ENCODE measurements around the gene RANGRF.

RANGRF gene

DNA sequence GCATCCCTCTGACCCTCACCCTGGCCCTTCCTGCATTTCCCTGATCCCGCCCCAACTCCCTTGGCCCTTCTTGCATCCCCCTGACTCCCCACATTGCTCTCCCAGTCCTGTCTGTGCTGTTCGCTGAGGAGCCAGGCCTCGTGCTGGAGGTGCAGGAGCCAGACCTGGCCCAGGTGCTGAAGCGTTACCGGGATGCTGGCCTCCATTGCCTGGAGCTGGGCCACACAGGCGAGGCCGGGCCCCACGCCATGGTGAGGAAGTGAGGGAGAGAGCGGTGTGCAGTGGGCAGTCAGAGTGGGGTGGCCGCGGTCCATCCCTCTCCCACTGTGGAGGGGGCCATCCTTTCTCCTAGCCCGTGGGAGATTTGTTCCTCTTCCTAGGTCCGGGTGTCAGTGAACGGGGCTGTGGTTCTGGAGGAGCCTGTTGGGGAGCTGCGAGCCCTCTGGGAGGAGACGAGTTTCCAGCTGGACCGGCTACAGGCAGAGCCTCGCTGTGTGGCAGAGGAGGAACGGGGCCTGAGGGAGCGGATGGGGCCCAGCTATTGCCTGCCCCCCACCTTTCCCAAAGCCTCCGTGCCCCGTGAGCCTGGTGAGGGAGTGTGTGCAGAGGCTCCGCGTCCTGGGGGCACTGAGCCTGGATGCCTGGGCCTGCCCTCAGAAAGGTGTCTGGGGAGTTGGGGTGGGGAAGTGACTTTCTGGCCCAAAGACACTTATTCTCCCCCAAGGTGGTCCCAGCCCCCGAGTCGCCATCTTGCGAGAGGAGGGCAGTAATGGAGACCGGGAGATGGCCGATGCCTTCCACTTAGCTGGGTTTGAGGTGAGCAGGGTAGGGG lies 21.6 kb upstream of the RANGRF start:
- H3K27ac ChIP-seq: no peak overlapping the region
- TF ChIP-seq, protein P1, sequence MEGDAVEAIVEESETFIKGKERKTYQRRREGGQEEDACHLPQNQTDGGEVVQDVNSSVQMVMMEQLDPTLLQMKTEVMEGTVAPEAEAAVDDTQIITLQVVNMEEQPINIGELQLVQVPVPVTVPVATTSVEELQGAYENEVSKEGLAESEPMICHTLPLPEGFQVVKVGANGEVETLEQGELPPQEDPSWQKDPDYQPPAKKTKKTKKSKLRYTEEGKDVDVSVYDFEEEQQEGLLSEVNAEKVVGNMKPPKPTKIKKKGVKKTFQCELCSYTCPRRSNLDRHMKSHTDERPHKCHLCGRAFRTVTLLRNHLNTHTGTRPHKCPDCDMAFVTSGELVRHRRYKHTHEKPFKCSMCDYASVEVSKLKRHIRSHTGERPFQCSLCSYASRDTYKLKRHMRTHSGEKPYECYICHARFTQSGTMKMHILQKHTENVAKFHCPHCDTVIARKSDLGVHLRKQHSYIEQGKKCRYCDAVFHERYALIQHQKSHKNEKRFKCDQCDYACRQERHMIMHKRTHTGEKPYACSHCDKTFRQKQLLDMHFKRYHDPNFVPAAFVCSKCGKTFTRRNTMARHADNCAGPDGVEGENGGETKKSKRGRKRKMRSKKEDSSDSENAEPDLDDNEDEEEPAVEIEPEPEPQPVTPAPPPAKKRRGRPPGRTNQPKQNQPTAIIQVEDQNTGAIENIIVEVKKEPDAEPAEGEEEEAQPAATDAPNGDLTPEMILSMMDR (conservative IDR thresholded peaks at IDR 0.05): no peak
- no peak for TF ChIP-seq ZFX (IDR thresholded peaks at IDR 0.05)

DNA sequence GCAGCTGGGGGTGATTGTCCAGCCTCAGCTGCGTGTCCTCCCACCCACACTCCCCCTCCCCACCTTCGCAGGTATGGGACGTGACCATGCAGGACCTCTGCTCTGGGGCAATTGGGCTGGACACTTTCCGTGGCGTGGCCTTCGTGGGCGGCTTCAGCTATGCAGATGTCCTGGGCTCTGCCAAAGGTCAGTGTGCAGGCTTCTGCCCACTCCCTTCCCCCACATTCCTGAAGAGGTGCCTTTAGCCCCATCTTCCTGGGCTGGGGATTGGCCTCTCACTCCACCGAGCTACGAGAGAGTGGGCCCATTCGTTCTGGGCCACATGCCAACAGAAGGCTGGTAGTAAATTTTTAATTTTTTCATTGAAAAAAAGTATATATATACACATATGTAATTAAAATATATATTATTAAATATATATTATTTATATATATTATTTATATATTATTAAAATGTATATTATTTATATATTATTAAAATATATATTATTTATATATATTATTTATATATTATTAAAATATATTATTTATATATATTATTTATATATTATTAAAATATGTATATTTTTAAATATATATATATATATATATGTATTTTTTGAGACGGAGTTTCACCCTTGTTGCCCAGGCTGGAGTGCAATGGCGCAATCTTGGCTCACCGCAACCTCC lies 20.9 kb upstream of the RANGRF start:
- TF ChIP-seq ZFX (IDR thresholded peaks at IDR 0.05): no peak
- TF ChIP-seq, protein P1 (conservative IDR thresholded peaks at IDR 0.05): no peak
- no peak overlapping the region for H3K27ac ChIP-seq

DNA sequence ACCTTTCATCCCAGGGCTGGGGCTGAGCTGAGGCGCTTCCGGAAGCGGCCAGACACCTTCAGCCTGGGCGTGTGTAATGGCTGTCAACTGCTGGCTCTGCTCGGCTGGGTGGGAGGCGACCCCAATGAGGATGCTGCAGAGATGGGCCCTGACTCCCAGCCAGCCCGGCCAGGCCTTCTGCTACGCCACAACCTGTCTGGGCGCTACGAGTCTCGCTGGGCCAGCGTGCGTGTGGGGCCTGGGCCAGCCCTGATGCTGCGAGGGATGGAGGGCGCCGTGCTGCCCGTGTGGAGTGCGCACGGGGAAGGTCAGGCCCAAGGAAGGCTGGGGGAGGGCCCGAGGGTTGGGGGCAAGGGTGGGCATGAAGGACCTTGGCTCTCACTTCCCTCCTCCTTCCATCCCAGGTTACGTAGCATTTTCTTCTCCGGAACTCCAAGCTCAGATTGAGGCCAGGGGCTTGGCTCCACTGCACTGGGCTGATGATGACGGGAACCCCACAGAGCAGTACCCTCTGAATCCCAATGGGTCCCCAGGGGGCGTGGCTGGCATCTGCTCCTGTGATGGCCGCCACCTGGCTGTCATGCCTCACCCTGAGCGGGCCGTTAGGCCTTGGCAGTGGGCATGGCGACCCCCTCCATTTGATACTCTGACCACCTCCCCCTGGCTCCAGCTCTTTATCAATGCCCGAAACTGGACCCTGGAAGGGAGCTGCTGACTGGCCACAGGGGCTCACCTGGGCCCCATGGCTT lies 19.7 kb upstream of the RANGRF start:
- no peak overlapping the region for H3K27ac ChIP-seq
- TF ChIP-seq, protein P1 (conservative IDR thresholded peaks at IDR 0.05): no peak
- TF ChIP-seq ZFX (IDR thresholded peaks at IDR 0.05): no peak

DNA sequence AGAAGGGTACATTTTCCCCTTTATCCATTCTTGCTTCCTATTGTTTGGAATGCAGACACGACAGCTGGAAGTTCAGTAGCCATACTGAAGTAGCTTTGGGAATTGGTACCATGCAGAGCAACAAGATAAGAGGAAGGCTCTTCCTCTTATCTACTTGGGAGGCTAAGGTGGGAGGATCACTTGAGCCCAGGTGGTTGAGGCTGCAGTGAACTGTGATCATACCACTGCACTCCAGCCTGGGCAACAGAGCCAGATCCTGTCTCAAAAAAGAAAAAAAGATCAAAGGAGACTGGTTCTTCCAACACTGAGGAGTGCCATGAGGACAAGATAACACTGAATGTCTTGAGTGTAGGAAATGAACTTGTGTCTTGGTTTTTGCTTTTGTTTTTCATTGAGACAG lies 16.0 kb upstream of the RANGRF start:
- no peak overlapping the region for H3K27ac ChIP-seq

DNA sequence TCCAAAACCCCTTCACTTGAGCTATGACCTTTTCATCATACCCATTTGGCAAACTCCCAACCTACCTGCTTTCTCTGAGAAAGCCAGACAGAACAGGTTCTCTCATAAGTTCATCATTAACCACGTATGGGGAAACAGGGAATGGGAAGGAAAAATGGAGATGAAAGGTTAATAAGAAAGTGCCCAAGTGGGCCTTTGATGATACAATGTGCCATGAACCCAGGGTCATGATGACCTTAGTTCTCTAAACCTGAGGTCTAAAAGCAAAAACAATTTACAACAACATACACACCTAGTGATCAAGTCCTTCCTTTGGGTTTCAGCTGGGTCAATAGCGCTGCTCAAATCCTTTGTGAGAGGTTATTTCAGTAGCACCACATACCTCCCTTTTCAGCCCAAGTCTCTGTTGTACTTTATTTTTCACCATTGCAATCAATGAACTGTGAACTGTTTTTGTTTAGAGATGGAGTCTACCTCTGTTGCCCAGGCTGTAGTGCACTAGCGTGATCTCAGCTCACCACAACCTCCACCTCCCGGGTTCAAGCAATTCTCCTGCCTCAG lies 14.5 kb upstream of the RANGRF start:
- no peak for TF ChIP-seq ZFX (IDR thresholded peaks at IDR 0.05)
- TF ChIP-seq, protein P1 (conservative IDR thresholded peaks at IDR 0.05): no peak
- H3K27ac ChIP-seq: no peak overlapping the region

More for the DNA sequence above, 16.0 kb upstream of the RANGRF start:
- TF ChIP-seq, protein P1 (conservative IDR thresholded peaks at IDR 0.05): no peak
- no peak for TF ChIP-seq ZFX (IDR thresholded peaks at IDR 0.05)

DNA sequence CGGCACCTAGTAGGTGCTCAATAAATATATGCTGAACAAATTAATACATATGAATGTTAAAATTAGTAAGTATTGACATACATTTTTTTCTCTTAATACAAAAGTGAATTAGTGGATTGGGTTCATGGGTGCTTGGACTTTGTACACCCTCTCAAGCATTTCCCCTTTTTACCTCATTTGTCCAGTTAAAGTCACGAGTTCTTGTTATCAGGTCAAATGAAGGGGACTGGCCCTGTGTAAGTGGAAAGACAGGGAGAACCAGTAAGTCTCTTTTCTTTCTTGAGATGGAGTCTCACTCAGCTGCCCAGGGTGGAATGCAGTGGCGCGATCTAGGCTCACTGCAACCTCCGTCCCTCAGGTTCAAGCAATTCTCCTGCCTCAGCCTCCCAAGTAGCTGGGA lies 13.7 kb upstream of the RANGRF start:
- TF ChIP-seq, protein P1 (conservative IDR thresholded peaks at IDR 0.05): no peak
- TF ChIP-seq ZFX (IDR thresholded peaks at IDR 0.05): no peak
- H3K27ac ChIP-seq: no peak overlapping the region
